OCI-LY1 (cell line): ENCODE measurements around the gene MYF6.

Experiments used
- CTCF ChIP-seq: fragments of 200-600 bp; sonication (generic), shearing (Covaris generic); IDR thresholded peaks from 2 replicates; pipeline ENCODE4 v1.5.1; 2017; ENCODE audit warnings: mild to moderate bottlenecking, antibody characterized with exemption, low read length, moderate library complexity, mixed read lengths
- EZH2 ChIP-seq: fragments of 200-600 bp; sonication (generic), shearing (Covaris generic); IDR thresholded peaks from 2 replicates; pipeline ENCODE4 v1.8.0; 2017; ENCODE audit warnings: borderline replicate concordance, mixed run types, mild to moderate bottlenecking, antibody characterized with exemption, low read length, moderate library complexity, mixed read lengths

GRCh38 chr12:80713419-80713818, 6.0 kb downstream of the MYF6 start:
- TF ChIP-seq CTCF = no peak
- no peak for TF ChIP-seq EZH2
